ENCODE results near the gene NCKAP5.

NCKAP5 gene

GRCh38 chr2:132623096-132623839 lies 945.0 kb downstream of the NCKAP5 start:
- peak; percentile 74 for DNase-seq (ENCODE audit: low read depth)

Data from fibroblast of gingiva (primary cell).